Trophoblast cell (in vitro differentiated cells and primary cell): Measurements from ENCODE around the gene OAF.
A peak's percentile ranks its signal among the peaks of the same experiment; 100 is the strongest.
"Not testable (repeated sequence)": the region's sequence is repeated elsewhere in the genome, so short reads cannot be mapped to it uniquely, and the experiment has no call there.

Experiments
- DNase-seq, 2 donors: peaks; one replicate each; pipeline ENCODE4 v3.0.0-alpha.2; 2016
- H2AFZ ChIP-seq: 2 replicates; pipeline ENCODE4 v1.6.1; 2013; ENCODE audit warnings: low read length, moderate library complexity, mild to moderate bottlenecking; ENCODE audit not compliant: insufficient read depth, poor library complexity
- H2AK5ac ChIP-seq: 2 replicates; pipeline ENCODE4 v1.6.1; 2013; ENCODE audit warnings: mild to moderate bottlenecking, low read length
- H2BK120ac ChIP-seq: 2 replicates; pipeline ENCODE4 v1.6.1; 2013; ENCODE audit warnings: low read length, mild to moderate bottlenecking, moderate library complexity; ENCODE audit not compliant: insufficient read depth, poor library complexity
- H2BK12ac ChIP-seq: 2 replicates; pipeline ENCODE4 v1.6.1; 2013; ENCODE audit warnings: mild to moderate bottlenecking, low read length, moderate library complexity
- H2BK5ac ChIP-seq: 2 replicates; pipeline ENCODE4 v1.6.1; 2013; ENCODE audit warnings: low read length, low read depth, moderate library complexity, mild to moderate bottlenecking; ENCODE audit not compliant: poor library complexity
- H3K14ac ChIP-seq: 2 replicates; pipeline ENCODE4 v1.6.1; 2013; ENCODE audit warnings: mild to moderate bottlenecking, low read length
- H3K18ac ChIP-seq: 2 replicates; pipeline ENCODE4 v1.6.1; 2013; ENCODE audit warnings: mild to moderate bottlenecking, low read length
- H3K23ac ChIP-seq: 2 replicates; pipeline ENCODE4 v1.6.1; 2013; ENCODE audit warnings: low read length
- H3K27ac ChIP-seq: 2 replicates; pipeline ENCODE4 v1.5.1; 2013; ENCODE audit warnings: low read depth, mild to moderate bottlenecking, inconsistent platforms, low read length, moderate library complexity
- H3K27me3 ChIP-seq: 2 replicates; pipeline ENCODE4 v1.6.1; 2013; ENCODE audit warnings: inconsistent platforms, mild to moderate bottlenecking, low read length, moderate library complexity; ENCODE audit not compliant: insufficient read depth
- H3K36me3 ChIP-seq, 2 experiments: 1 replicate in 1 of 2; 2 replicates in 1 of 2; pipeline ENCODE4 v1.6.1; 2013; ENCODE audit warnings: low read length in 2 of 2, mild to moderate bottlenecking in 2 of 2, moderate library complexity in 1 of 2; ENCODE audit not compliant: insufficient read depth in 2 of 2, control insufficient read depth in 1 of 2
- H3K4ac ChIP-seq: 2 replicates; pipeline ENCODE4 v1.6.1; 2013; ENCODE audit warnings: low read depth, mild to moderate bottlenecking, low read length, moderate library complexity
- H3K4me1 ChIP-seq, 2 experiments: 1 replicate in 1 of 2; 2 replicates in 1 of 2; pipeline ENCODE4 v1.6.1; 2013; ENCODE audit warnings: low read length in 2 of 2, mild to moderate bottlenecking in 2 of 2, moderate library complexity in 1 of 2; ENCODE audit not compliant: insufficient read depth in 2 of 2, control insufficient read depth in 1 of 2
- H3K4me2 ChIP-seq: 2 replicates; pipeline ENCODE4 v1.6.1; 2013; ENCODE audit warnings: inconsistent platforms, mild to moderate bottlenecking, low read length, moderate library complexity
- H3K4me3 ChIP-seq: 2 replicates; pipeline ENCODE4 v1.5.1; 2013; ENCODE audit warnings: mild to moderate bottlenecking, low read depth, low read length, inconsistent platforms
- H3K79me1 ChIP-seq: one replicate; pipeline ENCODE4 v1.6.1; 2013; ENCODE audit warnings: low read length
- H3K79me2 ChIP-seq: 2 replicates; pipeline ENCODE4 v1.6.1; 2013; ENCODE audit warnings: low read length, mild to moderate bottlenecking; ENCODE audit not compliant: control insufficient read depth, insufficient read depth, poor library complexity
- H3K9ac ChIP-seq: 2 replicates; pipeline ENCODE4 v1.6.1; 2013; ENCODE audit warnings: mild to moderate bottlenecking, low read length
- H3K9me3 ChIP-seq: 2 replicates; pipeline ENCODE4 v1.6.1; 2013; ENCODE audit warnings: low read depth, mild to moderate bottlenecking, control low read depth, inconsistent platforms, low read length; ENCODE audit not compliant: insufficient read depth
- H4K12ac ChIP-seq: 2 replicates; pipeline ENCODE4 v1.6.1; 2013; ENCODE audit warnings: low read depth, mild to moderate bottlenecking, low read length, moderate library complexity
- H4K8ac ChIP-seq: 2 replicates; pipeline ENCODE4 v1.6.1; 2013; ENCODE audit warnings: low read depth, mild to moderate bottlenecking, low read length, moderate library complexity
- H4K91ac ChIP-seq: one replicate; pipeline ENCODE4 v1.6.1; 2013; ENCODE audit warnings: low read depth, mild to moderate bottlenecking, low read length, moderate library complexity
- WGBS: extraction: QIAGEN DNeasy Blood & Tissue Kit; methylation state at CpG from one replicate; pipeline ENCODE4 v1.1.7; 2013; ENCODE audit warnings: missing lambda C conversion rate; ENCODE audit not compliant: insufficient read length, insufficient coverage; ENCODE audit errors: extremely low coverage; 5-methylcytosine and 5-hydroxymethylcytosine counted together

OAF gene

DNA sequence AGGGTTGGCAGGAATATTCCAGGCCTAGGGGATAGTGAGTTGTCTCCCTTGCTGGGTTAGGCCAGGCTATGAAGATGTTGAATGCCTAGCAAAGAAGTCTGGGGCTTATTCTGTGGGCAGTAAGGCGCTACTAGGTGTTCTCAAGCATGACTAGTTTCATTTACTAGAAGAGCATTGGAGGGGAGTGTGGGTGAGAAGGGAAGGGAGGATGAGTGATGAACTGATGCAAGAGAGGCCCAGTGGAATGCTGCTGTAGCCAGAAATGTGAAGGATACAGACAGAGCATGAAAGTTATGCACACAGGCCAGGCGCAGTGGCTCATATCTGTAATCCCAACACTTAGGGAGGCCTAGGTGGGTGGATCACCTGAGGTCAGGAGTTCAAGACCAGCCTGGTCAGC is 62.6 kb downstream of the OAF start:
- Histone ChIP-seq H3K36me3 (no peaks in the 10 kb centered on the region), H3K9ac (no peak overlapping the region), H3K4me1 (peaks cover 4% of the 10 kb centered on the region in 2 experiments), H3K27me3 (no peaks in the 10 kb centered on the region), H3K18ac (no peak overlapping the region), H2BK12ac (no peak overlapping the region), H3K9me3 (no peaks in the 10 kb centered on the region), H2BK5ac (no peak overlapping the region), H3K4me2 (no peak overlapping the region), H3K4me3 (no peak overlapping the region), H2BK120ac (no peak overlapping the region), H2AFZ (no peak overlapping the region), H3K14ac (no peak overlapping the region), H4K12ac (no peak overlapping the region), H4K8ac (no peak overlapping the region), H3K79me1 (peaks cover 2% of the 10 kb centered on the region), H2AK5ac (no peak overlapping the region), H3K4ac (no peak overlapping the region), H3K79me2 (no peaks in the 10 kb centered on the region), H3K27ac (no peak overlapping the region), H4K91ac (no peak overlapping the region), H3K23ac (no peak overlapping the region)
- WGBS, result no CpG with 5 or more reads among the region's 2 CpGs
- DNase-seq, result peak; percentile 61 to 68

GRCh38 chr11:120273956-120274355 is 63.1 kb downstream of the OAF start:
- not testable (repeated sequence) for DNase-seq

DNA sequence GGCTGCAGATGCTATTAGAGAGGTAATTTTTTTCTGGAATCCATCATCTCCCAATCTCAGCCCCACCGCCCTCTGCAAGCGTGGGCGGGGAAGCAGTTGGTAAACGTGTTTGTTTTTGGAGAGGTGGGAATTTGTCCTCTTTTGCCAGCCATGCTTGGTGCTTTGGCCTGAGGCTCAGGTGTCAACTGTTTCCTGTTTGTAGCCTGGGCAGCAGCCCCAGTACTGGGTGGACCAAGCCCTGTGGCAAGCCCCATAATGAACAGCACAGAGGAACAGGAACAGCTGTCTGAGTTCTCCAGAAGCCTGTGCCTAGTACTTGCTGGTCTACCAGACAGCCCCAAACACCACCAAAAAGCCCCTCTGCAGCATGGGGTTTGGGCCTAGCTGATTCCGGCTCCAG is 68.7 kb downstream of the OAF start:
- Histone ChIP-seq H3K18ac (no peak overlapping the region), H2BK5ac (no peak overlapping the region), H2AK5ac (peak overlapping the region; percentile 17), H3K36me3 (no peaks in the 10 kb centered on the region), H3K4me2 (no peak overlapping the region), H3K4ac (no peak overlapping the region), H2AFZ (no peak overlapping the region), H4K12ac (no peak overlapping the region), H3K14ac (peak overlapping the region; percentile 16), H3K23ac (no peak overlapping the region), H4K91ac (peak overlapping the region; percentile 52), H3K79me1 (peaks cover 16% of the 10 kb centered on the region), H4K8ac (peak overlapping the region; percentile 18), H3K27me3 (no peaks in the 10 kb centered on the region), H3K79me2 (no peaks in the 10 kb centered on the region), H3K4me1 (peaks cover 20 to 26% of the 10 kb centered on the region in 2 experiments), H2BK12ac (peak overlapping the region; percentile 19), H3K9me3 (no peaks in the 10 kb centered on the region), H2BK120ac (no peak overlapping the region), H3K27ac (no peak overlapping the region), H3K9ac (no peak overlapping the region), H3K4me3 (no peak overlapping the region)
- WGBS, result no CpG with 5 or more reads among the region's 5 CpGs
- DNase-seq, result no peak

More at GRCh38 chr11:120273956-120274355, 63.1 kb downstream of the OAF start:
- H3K27ac ChIP-seq, H3K79me2 ChIP-seq, H3K4me1 ChIP-seq, H3K4me3 ChIP-seq, H3K79me1 ChIP-seq, H4K91ac ChIP-seq, H3K36me3 ChIP-seq, H3K23ac ChIP-seq, H2BK12ac ChIP-seq, H3K4me2 ChIP-seq, H2BK120ac ChIP-seq, H3K9me3 ChIP-seq, H2AK5ac ChIP-seq, H3K14ac ChIP-seq, H3K18ac ChIP-seq, H3K27me3 ChIP-seq, H3K4ac ChIP-seq, H2AFZ ChIP-seq, H4K12ac ChIP-seq, H3K9ac ChIP-seq, H2BK5ac ChIP-seq, H4K8ac ChIP-seq: not testable (repeated sequence)
- no CpG with 5 or more reads among the region's 2 CpGs for WGBS
